ENCODE measurements around the gene MBD3L3. TPM values are rescaled to one million over a fixed set of nuclear protein-coding genes. Genes with fewer than 3 reads are reported as not detected.
A peak's percentile ranks its signal among the peaks of the same experiment; 100 is the strongest.

The MBD3L3 gene
- polyA plus RNA-seq, 1 donor from 2014 or later: not detected

GRCh38 chr19:7072541-7072940 is 14.1 kb upstream of the MBD3L3 start:
- Histone ChIP-seq H2AFZ (ENCODE audit: low read depth, low read length) (no peak overlapping the region), H3K9me3 (ENCODE audit: low read length) (no peaks in the 10 kb centered on the region)

GRCh38 chr19:7069904-7070226 is 11.4 kb upstream of the MBD3L3 start:
- Histone ChIP-seq H2AFZ (ENCODE audit: low read depth, low read length) (peak overlapping the region; percentile 73), H3K27ac (ENCODE audit: low read length) (peak overlapping the region; percentile 89), H3K4me2 (ENCODE audit: low read length) (peak overlapping the region; percentile 71), H3K79me2 (replicated peaks; ENCODE audit: insufficient read depth, low read length) (peaks cover 9% of the 10 kb centered on the region), H3K36me3 (ENCODE audit: insufficient read depth, low read length) (no peaks in the 10 kb centered on the region), H3K9ac (ENCODE audit: low read length) (peak overlapping the region; percentile 85), H3K9me3 (ENCODE audit: low read length) (no peaks in the 10 kb centered on the region), H3K9me2 (ENCODE audit: insufficient read depth, low read length) (no peaks in the 10 kb centered on the region), H3K27me3 (ENCODE audit: insufficient read depth, low read depth, low read length) (no peaks in the 10 kb centered on the region), H4K20me1 (ENCODE audit: insufficient read depth) (no peaks in the 10 kb centered on the region), H3K4me3 (ENCODE audit: low read length) (peak overlapping the region; percentile 98), H3F3A (ENCODE audit: insufficient read depth, low read length, poor library complexity, severe bottlenecking) (no peaks in the 10 kb centered on the region)
- no peak for TF ChIP-seq POLR2AphosphoS5 (IDR thresholded peaks at IDR 0.05)
- no peak for TF ChIP-seq CTCF (IDR thresholded peaks at IDR 0.05; ENCODE audit: poor library complexity, severe bottlenecking)
- no peak for TF ChIP-seq MXI1 (conservative IDR thresholded peaks at IDR 0.05; ENCODE audit: poor library complexity, severe bottlenecking)
- no peak for TF ChIP-seq TAF1 (IDR thresholded peaks at IDR 0.05; ENCODE audit: low read depth)
- no peak for TF ChIP-seq RAD21 (conservative IDR thresholded peaks at IDR 0.05)
- TF ChIP-seq SMC3 (conservative IDR thresholded peaks at IDR 0.05; ENCODE audit: poor library complexity): no peak
- no peak for TF ChIP-seq EZH2 (IDR thresholded peaks at IDR 0.05; ENCODE audit: borderline replicate concordance, insufficient read depth, low read length, poor library complexity, severe bottlenecking)

More at GRCh38 chr19:7072541-7072940, 14.1 kb upstream of the MBD3L3 start:
- Histone ChIP-seq H3K79me2 (replicated peaks; ENCODE audit: insufficient read depth, low read length) (peaks cover 9% of the 10 kb centered on the region), H3K9me2 (ENCODE audit: insufficient read depth, low read length) (no peaks in the 10 kb centered on the region), H3K36me3 (ENCODE audit: insufficient read depth, low read length) (peaks cover 17% of the 10 kb centered on the region), H3K27me3 (ENCODE audit: insufficient read depth, low read depth, low read length) (no peaks in the 10 kb centered on the region), H3F3A (ENCODE audit: insufficient read depth, low read length, poor library complexity, severe bottlenecking) (no peaks in the 10 kb centered on the region), H4K20me1 (ENCODE audit: insufficient read depth) (no peaks in the 10 kb centered on the region), H3K4me2 (ENCODE audit: low read length) (no peak overlapping the region), H3K4me3 (ENCODE audit: low read length) (no peak overlapping the region), H3K9ac (ENCODE audit: low read length) (no peak overlapping the region), H3K27ac (ENCODE audit: low read length) (no peak overlapping the region)
- no peak for TF ChIP-seq SMC3 (conservative IDR thresholded peaks at IDR 0.05; ENCODE audit: poor library complexity)
- no peak for TF ChIP-seq EP300 (conservative IDR thresholded peaks at IDR 0.05; ENCODE audit: poor library complexity, severe bottlenecking)
- no peak for TF ChIP-seq RAD21 (conservative IDR thresholded peaks at IDR 0.05)
- TF ChIP-seq MXI1 (conservative IDR thresholded peaks at IDR 0.05; ENCODE audit: poor library complexity, severe bottlenecking): no peak
- no peak for TF ChIP-seq EZH2 (IDR thresholded peaks at IDR 0.05; ENCODE audit: borderline replicate concordance, insufficient read depth, low read length, poor library complexity, severe bottlenecking)
- no peak for TF ChIP-seq CTCF (IDR thresholded peaks at IDR 0.05; ENCODE audit: poor library complexity, severe bottlenecking)
- TF ChIP-seq POLR2AphosphoS5 (IDR thresholded peaks at IDR 0.05): no peak
- TF ChIP-seq TAF1 (IDR thresholded peaks at IDR 0.05; ENCODE audit: low read depth): no peak
- TF ChIP-seq REST (IDR thresholded peaks at IDR 0.05; ENCODE audit: borderline replicate concordance): no peak

Data from neural cell (in vitro differentiated cells).